HK-2 (cell line): ENCODE results near the gene TANGO2.
"Not testable (repeated sequence)": the region's sequence is repeated elsewhere in the genome, so short reads cannot be mapped to it uniquely, and the experiment has no call there.

ENCODE experiments used
- DNase-seq: peaks from one replicate; pipeline ENCODE4 v3.0.0-alpha.2; 2018; ENCODE audit not compliant: unreplicated experiment

TANGO2 gene

DNA sequence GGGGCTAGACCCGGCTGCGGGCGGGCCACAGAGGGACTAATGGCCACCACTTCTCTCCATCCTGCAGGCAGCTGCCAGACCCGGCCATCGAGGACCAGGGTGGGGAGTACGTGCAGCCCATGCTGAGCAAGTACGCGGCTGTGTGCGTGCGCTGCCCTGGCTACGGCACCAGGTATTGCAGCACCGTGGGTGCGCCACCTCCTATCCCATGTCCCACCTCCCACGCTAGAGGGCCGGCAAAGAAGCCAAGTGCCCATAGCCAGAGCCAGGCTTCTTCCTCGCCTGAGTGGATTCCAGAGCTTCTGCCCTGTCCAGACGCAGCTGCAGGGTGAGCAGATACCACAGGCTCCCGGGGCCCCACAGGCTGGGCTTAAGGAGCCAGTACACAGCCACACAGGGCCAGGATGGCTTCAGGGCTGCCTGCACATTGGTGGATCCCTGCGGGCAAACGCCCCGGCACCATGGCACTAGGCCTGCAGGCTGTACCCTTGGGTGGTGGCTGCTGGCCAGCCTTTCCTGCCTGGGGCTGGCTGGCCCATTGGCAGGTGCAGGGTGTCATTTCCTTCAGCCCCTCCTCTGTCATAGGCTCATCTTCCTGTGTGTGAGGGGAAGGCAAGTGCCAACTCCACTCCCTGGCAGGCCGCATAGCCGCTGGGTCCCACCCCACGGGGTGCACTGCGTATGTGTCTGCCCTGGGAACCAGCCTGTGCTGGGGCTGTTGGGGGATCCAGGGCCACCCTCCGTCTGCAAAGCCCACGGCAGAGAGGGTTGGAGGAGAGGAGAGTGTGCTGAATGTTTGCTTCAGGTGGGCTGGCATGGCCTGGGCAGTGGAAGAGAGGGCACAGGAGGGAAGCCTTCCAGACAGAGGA lies 42.6 kb downstream of the TANGO2 start:
- no peak for DNase-seq

DNA sequence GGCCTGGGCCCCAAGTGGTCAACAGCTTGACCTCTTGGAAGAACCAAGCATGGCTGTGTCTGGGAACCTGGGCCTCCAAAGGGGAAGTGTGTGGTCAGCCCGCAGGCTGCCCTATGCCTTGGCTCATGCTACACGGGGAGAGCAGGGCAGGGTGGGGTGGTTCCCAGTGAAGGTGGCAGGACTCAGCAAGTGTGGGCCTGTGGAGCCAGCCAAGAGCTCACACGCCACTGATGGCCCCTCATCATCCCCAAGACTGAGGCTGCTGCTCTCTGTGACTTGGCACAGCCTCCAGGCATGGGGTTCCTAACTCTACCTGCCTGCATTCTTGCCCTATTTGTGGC lies 43.2 kb downstream of the TANGO2 start:
- no peak for DNase-seq

DNA sequence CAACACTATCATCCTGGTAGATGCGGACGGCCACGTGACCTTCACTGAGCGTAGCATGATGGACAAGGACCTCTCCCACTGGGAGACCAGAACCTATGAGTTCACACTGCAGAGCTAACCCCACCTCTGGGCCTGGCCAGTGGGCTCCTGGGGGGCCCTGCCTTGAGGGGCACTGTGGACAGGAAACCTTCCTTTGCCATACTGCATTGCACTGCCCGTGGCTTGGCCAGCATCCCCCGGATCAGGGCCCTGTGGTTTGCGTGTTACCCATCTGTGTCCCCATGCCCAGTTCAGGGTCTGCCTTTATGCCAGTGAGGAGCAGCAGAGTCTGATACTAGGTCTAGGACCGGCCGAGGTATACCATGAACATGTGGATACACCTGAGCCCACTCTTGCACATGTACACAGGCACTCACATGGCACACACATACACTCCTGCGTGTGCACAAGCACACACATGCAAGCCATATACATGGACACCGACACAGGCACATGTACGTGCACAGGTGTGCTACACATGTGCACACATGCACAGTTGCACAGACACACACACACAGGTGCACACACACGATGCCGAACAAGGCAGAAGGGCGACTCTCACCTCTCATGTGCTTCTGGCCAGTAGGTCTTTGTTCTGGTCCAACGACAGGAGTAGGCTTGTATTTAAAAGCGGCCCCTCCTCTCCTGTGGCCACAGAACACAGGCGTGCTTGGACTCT lies 43.8 kb downstream of the TANGO2 start:
- DNase-seq: no peak

DNA sequence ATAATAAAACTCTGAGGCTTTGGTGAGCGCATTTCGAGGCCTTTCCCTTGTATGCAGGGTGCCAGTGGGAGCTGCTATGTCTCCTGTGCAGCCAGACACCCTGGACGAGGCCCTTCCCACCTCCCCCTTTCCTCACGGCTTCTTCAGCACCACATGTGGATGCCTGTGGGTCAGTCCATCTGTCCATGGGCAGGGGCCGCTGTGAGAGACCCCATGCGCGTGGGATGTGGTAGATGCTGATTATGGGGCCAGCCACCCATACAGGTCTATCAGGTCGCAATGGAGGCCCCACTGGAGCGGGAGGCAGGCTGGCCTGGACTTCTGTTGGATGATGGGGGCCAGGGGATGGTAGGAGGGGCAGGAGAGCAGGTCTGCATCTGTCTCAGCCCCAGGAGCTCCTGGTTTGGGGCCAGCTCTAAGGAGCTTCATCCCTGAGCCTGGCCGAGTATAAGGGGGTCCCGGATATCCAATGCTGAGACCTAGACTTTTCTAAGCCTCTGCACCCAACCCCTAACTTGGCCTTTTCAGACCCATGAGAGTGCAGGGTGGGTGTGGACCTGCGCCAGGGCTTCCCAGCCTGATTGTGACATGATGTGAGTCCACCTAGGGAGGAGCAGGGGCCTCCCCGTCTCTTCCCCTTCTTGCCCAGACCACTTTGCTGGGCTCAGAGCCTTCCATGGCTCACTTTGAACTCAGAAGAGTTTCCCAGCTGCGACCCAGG lies 45.1 kb downstream of the TANGO2 start:
- DNase-seq: no peak

DNA sequence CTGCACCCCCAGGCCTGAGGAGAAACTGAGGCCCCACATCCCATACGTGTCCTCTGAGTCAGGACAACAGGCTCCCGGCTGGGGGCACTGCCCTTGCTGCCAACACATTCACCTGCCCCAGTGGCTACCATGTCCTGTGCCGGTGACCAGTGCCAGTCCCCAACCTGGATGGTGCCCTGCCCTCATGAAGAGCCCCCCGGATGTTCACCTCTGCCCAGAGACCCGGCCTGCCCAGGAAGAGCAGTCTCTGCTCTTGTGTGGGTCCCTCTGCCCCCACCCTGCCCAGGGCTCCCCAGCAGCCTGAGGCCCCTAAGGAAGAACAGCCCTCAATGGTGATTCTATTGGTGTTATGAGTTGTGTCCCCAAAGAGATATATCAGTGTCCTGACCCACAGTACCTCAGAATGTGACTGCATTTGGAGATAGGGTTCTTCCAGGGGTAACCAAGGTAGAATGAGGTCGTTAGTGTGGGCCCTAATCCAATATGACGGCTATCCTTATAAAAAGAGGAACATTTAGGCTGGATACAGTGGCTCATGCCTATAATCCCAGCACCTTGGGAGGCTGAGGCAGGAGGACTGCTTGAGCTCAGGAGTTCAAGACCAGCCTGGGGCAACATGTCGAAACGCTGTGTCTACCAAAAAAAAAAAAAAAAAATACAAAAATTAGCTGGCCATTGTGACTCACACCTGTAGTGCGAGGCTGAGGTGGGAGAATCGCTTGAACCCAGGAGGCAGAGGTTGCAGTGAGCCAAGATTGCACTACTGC lies 45.9 kb downstream of the TANGO2 start:
- no peak for DNase-seq

DNA sequence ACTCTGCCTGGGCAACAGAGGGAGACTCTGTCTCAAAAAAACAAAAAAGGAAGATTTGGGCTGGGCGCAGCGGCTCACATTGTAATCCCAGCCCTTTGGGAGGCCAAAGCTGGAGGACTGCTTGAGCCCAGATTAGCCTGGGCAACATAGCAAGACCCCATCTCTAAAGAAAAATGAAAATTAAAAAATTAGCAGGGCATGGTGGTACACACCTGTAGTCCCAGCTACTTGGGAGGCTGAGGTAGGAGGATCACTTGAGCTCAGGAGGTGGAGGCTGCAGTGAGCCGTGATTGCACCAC lies 46.4 kb downstream of the TANGO2 start:
- not testable (repeated sequence) for DNase-seq

DNA sequence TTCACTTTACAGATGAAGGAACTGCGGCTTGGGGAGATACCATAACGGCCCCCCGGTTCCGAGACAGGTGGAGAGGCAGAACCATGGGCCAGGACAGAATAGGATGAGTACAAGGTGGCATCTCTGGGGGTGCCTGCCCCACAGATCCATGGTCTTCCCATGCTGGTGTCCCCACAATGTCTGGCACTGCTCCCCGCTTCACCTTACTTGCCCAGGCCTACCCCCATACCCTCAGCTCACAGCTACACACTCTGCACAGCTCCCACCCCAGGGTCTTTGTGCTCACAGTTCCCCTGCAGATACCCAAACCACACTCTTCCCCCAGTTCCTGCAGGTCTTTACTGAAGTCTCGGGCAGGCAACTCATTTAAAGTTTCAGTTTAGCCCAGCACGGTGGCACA lies 47.7 kb downstream of the TANGO2 start:
- no peak for DNase-seq

DNA sequence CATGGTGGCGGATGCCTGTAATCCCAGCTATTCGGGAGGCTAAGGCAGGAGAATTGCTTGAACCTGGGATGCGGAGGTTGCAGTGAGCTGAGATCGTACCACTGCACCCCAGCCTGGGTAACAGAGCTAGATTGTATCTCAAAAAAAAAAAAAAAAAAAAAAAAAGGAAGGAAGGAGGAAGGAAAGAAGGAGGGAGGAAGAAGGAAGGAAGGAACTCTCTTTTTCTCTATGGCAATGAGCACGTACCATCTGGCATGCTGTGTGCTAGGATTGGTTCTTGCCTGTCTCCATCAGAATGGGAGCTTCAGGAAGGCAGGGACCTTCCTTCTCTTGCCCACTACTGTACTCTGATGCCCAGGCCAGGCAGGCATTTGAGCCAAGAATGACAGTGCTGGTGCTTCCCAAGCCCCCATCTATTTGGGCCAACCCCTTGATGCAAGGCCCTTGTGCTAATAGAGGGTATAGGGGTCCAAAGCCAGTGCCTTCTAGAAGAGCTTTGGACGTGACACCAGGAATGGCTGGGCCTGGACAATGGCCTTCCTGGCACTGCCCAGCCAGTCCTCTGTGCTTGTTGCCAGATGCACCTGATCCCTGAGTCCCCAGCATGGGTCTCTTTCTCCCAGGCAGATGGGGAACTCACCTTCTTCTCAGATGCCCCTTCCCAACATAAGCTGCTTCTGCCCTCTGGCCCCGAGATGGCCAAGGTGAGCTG lies 48.6 kb downstream of the TANGO2 start:
- no peak for DNase-seq

DNA sequence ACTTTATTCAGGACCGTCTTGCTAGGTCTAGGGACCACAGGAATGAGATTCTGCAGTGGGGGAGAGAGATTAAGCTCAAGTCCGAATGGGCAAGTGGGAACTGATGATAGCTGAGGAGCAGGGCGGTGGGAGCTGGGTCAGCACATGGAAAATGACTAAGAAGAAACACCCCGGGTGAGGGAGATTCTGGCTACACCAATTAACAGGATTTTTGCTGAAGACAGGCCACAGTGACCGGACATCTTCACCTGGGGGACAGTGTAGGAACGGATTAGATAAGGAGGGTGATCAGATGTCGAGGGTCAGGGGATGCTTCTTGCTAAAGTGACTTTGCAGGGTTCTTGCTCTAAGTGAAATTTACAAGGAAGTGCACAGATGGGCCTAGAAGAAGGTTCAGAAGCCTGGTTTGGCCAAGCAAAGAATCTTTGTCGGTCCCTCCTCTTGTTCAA lies 50.6 kb downstream of the TANGO2 start:
- no peak for DNase-seq

DNA sequence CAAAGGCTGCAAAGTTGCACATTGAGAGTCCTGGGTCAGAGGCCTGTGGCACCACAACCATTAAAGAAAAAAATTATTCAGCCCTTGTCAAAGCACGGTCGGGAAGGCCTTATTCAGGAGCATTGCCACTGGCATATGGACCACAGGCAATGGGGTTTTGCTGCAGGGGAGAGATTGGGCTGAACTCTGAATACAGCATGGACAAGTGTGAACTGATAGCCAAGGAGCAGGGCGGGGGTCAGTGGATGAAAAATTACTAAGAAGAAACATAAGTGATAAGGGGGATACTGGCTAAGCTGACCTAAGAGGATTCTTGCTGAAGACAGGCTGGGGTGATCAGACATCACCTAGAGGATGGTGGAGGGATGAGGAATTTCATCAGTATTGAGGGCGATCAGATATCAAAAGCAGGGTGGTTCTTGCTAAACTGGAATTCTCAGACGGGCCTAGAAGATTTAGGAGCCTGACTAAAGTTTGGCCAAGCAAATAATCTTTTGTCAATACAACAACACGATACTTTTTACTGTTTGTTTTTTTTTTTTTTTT lies 55.8 kb downstream of the TANGO2 start:
- DNase-seq: no peak

DNA sequence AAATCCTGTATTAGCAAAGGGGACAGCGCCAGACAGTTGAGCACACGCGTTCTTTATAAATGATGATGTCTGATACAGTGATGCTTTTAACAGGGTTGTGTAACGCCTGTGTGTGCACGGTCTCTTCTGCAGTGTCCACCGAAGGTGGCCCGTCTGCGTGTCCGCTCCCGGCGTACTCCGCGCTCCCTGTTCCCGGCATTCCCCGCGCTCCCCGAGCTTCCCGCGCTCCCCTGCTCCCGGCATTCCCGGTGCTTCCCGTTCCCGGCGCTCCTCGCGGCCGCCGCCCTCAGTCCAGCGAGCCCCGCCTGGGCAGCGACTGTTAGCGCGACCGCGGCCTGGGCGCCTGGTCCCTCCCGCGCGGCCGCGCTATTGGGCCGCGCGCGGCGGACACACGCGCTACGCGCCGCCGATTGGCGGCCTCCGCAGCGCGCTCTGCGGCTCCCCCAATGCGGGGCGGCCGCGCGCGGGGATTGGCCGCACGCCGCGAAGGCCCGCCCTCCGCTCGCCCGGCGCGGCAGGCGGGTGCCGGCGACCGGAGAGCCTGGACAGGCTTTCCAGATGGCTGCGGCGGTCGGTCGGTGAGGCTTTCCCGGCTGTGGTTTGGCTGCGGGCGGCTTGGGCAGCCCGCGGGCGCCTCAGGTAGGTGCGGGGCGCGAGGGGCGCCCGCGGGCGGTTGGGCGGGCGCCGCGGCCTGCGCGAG lies 59.0 kb downstream of the TANGO2 start, which contains the start of gene DGCR8:
TSS of gene DGCR8 (plus strand) at position 497 of the 700 bp plus-strand sequence. CDS start 5,723 bp downstream, outside the sequence.
- peak; percentile 90 for DNase-seq

DNA sequence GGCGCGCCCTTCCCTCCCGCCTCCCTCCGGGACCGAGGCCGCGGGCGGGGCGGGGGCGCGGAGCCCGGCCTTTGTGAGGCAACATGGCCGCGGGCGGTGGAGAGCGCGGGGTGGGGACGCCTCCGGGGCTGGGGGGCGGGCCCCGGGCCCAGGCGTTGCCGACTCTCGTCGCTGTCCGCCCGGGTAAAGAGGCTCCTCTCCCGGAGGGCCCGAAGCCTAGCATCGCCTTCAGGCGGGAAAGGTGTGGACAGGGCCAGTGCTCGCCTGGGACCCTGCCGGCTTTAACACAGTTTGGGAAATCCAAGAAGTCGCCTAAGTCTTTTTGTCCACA lies 59.5 kb downstream of the TANGO2 start:
- peak; percentile 52 for DNase-seq

DNA sequence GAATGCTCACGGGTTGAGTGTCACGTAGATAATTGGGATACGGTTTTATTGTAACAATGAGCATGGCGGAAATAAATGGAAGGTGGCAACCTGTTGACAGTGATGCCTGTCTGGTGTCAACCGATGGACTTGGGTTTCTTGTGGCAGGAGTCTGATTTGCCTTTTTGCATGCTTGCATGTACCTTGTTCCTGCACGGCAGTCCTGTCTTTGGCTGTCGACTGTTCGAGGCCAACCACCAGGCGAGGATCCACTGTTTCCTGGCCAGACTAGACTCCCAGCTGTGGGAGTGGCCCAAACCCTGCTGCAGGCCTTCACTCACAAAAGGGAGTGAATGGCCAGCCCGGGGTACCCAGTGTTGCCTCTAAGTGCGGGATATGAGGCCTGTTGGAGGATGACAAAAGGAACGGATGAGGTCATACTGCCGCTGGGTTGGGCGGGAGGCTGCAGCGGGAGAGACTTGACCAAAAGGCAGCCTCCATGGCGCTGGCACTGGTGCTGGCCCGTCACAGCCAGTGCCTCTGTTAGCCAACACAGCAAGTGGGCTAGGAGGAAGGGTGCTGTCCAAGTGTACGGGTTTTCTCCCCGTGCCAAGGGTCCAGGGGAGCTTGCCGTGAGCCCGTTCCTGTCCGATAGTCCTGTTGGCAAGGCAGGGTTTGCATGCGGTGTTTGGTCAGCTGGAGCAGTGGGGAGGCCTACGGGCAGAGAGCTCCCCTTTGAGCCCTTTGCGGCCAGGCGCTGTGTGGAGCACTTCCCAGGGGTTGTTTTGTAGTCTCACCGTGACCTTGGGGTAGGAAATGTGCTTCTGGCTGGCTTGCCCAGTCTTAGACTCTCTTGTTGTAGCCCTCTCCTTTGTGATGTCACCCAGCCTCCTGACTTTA lies 60.1 kb downstream of the TANGO2 start:
- DNase-seq: peak; percentile 56

DNA sequence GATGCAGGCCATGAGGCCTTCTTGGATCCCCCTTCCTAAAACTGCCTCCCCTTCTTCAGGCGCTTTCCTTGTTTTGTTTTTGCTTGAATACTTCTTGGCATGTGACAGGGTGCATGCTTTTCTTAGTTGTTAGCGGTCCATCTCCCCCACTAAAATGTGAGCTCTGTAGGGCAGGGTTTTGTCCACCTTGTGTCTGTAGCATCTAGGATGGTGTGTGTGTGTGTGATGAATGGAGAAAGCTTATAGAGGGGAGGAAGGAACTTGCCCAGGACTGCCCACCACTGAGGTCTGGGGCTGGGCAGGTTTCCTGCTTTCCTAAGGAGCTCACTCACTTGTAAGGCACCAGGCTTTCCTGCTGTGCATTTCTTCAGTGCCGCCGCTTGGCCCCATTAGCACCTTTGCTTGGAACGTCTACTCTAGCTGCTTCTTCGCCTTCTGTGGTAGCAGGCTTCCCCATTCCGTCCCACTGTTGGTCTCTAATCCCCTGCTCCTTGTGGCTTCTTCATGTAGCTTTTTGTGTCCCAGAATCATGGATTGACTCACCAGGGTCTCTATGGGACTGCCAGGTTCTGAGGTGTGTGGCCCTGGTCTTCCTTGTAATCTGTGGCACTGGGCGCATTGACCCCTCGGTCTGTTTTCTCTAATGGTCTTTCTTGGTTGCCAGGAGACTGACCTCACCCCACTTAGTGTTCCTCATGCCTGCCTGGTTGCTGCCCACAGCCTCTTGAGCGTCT lies 62.4 kb downstream of the TANGO2 start:
- DNase-seq: no peak

DNA sequence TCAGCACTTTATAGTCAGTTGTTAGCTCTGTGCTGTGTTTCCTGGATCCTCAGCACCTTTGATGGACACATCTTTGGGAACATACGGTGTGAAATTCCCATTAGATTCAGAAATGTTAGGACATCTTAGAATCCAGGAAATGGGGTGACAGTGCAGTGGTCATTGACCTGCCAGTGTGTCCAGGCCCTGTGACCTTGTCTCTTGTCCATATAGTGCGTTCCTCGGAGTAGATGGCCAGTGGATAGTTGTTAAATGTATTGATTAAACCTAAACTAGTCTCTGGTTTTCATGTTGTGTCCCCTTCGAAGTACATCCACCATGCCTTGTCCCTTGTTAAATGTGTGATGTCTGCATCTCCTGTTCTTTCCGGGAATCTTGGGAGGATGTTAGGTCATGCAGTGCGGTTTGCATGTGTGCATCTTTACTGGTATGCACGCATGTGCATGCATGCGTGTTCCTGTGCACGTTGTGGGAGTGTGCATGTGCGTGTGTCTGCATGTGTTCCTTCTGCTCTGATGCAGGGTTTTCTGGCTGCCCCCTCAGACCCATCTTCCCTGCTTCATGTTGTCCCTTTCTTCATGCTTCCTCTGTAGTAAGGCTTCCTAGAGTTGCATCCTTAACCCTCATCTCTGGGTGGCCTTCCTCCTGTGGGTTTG lies 63.1 kb downstream of the TANGO2 start:
- DNase-seq: no peak

DNA sequence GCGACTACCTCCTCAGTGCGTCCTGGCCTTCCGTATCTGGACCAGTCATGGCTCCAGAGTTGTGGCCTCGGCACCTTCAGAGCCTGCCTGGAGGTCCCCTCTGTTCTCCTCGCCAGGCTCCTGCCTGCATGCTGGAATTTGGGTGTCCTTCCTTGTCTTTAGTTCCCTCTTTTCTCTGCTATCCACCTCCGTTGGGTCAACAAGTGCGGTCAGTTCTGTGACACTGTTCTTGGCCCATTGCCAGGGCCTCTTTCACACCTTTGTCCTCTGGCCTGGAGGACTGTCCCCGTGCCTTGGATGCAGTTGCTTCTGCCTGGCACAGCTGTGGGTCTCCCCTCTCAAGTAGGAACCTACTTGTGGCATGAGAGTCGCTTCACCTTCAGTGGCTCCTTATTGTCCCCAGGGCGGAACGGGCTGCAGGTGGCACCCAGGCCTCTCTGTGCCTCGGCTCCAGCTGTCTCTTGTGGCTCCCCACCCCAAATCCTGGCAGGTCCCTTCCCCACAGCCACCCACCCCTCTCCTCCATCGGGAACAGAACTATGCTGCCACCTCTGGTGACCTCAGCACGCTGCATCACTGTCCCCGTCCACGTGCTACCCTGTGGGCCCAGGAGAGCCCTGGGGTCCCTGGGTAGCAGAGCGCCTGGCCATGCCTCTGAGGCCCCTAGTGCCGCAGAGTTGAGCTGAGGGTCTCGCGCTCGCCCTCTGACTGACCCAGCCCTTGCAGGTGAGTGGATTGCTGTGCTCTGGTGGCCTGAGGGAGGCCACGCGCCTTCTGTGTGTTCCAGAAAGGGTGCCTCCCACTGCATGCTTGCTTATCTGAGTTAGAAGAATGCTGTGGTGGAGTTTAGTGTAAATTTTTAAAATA lies 63.9 kb downstream of the TANGO2 start:
- DNase-seq: no peak

DNA sequence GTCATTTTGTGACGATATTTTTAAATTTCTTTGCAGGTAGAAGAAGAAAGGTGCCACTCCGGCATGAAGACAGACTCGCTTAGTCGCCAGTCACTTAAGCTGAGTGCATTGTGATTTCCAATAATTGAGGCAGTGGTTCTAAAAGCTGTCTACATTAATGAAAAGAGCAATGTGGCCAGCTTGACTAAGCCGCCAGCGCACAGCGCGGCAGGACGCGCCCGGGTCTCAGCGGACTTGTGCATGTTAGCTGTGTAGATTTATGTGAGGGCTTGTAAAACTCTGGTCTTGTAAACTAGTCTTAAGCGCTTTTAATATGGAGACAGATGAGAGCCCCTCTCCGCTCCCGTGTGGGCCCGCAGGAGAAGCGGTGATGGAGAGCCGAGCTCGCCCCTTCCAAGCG lies 64.7 kb downstream of the TANGO2 start:
- DNase-seq: no peak
